Measurements from ENCODE around the gene SLC22A14.
"Not testable (repeated sequence)": the region's sequence is repeated elsewhere in the genome, so short reads cannot be mapped to it uniquely, and the experiment has no call there.

Gene SLC22A14

DNA sequence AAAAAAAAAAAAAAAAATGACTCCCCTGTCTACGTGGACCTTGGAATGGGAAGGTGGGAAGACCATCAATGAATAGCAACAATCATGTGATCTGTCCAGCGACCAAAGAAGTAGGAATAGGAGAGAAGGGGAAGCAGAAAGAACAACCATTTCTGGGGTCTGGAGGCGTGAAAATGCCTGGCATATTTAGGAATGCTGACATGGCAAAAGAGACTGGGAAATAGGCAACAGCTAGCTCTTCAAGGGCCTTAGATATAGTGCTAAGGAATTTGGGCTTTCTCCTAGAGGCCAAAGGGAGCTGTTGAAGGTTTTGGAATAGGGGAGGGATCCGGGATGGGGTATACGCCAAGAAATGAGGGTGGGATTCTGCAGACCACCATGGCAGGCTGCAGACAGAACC lies 10.5 kb upstream of the SLC22A14 start:
- DNase-seq (ENCODE audit: low spot score) = no peak

DNA sequence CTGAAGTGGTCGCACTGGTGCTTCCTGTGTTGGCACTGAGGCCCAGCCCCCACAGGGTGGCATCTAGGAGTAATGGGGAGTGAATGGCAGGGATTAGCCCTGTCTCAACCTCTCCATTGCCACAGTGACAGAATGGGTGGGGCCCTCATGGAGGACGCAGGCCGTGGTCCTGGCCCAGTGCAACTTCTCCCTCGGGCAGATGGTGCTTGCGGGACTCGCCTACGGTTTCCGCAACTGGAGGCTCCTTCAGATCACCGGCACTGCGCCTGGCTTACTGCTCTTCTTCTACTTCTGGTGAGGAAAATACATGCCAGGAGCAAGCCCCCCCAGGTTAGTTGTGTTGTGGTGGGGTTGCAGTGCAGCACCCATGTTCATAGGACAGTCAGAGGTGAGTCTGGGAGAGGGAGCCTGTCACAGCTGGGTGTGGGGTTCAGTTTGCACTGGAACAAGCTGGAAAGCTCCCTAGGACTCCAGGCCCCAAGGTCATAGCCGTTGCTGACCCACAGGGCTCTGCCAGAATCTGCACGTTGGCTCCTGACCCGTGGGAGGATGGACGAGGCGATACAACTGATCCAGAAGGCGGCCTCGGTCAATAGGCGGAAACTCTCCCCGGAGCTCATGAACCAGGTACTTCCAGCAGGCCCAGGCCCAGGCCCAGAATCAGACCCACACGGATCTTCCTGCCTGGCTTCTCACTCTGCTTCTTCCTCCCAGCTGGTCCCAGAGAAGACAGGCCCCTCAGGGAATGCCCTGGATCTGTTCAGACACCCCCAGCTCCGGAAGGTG lies 7.0 kb upstream of the SLC22A14 start:
- DNase-seq (ENCODE audit: low spot score) = no peak

DNA sequence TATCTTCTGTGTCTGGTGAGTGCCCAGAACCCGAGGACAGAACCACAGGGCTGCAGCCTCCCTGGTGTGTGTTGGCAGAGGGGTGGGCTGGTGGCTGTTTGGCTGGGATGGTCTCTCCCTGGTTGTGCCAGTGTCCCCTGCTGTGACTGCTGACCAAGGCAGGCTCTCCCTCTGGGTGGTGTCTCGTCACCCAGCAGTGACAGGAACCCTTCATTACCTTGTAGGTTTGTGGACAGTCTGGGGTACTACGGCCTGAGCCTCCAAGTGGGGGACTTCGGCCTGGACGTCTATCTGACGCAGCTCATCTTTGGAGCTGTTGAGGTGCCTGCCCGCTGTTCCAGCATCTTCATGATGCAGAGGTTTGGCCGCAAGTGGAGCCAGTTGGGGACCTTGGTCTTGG lies 6.4 kb upstream of the SLC22A14 start:
- no peak for DNase-seq (ENCODE audit: low spot score)

DNA sequence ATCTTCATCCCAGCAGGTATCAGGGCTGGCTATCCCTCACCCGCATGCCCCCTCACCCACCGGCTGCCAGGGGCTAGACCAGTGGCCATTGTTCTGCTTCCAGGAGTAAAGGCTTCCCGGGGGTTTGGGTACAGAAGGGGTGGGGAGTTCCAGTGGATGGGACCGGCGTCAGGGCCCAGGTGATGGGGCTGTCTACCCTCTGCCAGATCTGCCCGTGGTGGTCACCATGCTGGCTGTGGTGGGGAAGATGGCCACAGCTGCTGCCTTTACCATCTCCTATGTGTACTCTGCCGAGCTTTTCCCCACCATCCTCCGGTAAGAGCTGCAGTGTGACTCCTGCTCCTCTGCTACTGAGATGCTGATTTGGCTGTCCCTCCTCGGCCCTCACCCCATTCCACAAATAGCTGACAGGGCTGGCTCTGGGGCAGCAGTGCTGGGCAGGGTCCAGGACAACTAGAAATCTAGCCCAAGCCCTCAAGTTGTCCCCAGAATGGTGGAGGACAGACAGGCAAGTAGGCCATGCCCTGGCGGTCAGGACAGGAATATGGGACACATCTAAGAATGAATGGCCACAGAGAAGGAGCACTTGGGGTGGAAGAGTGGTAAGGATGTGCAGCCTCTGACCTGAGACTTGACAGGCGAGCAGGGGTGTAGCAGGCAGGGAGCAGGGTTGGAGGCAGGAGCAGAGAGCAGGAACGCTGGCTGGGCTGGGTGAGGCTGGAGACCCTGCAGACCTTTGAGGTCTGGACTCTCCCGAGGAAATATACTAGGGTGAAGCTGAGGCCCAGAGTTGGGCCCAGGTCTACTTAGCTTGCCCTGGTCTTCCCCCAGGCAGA lies 5.8 kb upstream of the SLC22A14 start:
- no peak for DNase-seq (ENCODE audit: low spot score)

DNA sequence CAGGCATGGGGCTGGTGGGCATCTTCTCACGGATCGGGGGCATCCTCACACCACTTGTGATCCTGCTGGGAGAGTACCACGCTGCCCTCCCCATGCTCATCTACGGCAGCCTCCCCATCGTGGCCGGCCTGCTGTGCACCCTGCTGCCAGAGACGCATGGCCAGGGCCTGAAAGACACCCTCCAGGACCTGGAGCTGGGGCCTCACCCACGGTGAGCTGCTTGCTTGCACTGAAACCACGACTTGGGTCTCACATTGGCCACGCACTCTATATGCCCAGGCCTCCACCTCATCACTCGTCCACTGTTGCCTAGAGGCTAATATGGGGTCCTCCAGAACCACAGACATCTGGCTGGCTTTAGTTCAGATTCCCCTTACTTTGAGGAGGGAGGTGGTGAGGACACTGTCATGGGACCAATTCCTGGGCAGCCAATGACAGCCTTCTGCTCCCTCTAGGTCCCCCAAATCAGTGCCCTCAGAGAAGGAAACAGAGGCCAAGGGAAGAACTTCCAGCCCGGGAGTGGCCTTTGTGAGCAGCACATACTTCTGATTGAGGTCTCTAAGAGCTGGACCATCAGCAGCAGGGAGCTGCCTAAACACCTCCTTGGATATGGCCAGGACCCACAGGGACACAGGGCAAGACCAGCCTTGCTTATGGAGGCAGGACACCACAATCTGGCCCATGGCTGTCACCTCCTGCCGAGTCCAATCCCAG lies 5.0 kb upstream of the SLC22A14 start:
- no peak for DNase-seq (ENCODE audit: low spot score)

DNA sequence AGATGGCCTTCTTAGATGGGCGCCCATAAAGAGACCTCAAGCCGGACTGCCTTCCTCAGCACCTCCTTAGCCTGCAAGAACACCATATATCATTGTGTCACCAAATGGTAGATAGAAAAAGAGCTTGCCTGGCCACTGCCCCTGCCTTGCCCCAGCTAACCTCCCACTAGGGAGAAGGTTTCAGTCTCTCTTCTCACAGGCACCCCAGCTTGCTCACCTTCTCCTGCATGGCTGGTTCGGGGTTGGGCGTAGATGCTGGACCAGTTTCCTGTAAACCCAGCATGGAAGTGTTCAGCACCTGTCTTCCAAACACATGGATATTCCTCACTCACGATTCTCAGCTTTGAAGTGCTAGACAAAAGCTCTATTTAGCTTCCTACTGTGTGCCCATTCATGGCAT lies 3.3 kb upstream of the SLC22A14 start:
- no peak for DNase-seq (ENCODE audit: low spot score)

DNA sequence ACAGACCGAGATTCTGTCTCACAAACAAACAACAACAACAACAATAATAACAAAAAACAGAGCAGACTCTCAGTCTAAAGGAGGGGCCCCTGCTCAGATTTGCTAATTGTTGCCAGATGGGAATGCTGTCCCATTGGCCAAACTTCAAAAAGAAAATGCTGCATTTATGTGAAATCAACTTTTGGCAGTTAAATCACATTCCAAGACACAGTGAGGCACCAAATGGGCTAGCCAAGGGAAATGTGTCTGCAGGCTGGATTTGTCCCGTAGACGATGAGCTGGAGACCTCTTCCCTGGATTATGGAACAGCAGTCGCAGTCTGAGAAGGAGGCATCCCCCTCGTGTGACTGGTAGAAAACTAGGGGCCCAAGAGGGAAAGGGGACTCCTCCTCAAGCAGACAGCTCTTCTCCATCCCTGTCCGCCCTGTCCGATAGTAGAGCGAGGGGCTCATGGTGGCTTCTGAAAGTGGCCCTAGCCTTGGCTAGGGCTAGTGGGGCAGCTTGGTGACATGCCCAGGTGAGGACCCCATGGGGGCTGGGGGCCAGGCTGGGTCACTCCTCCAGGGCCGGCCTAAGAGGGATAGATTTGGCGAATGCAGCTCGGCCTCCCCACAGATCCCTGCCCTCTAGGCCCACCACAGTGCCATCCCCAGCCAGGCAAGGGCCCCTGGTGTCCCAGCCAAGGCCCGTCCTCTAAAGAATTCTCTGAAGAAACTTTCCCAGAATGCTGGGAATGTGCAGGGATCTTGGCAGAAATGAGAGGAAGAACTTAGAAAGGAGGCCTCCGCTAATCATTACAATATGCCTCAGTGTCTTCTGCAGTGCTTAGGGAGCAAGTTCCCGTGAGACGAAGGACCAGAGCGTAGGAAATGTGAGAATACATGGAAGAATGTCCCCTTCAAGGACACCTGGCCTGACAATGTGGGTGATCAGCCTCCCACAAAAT lies 2.0 kb downstream of the SLC22A14 start:
- DNase-seq (ENCODE audit: low spot score) = no peak

DNA sequence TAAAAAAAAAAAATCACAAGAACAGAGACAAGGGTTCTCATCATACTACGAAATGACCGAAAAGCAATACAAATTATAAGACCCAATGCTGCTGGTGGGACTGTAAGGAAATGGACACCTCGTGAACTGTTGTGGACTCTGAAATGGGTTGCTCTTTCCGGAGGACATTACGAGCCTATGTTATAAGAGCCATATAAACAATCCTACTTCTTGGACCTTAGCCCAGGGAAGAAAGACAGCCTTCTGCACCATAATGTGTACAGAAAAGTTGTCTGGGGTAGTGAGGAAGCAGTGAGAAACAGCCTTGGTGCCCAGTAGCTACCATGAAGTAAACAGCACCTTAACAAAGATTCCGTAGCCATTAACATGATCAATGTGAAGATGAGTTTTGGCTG lies 2.7 kb downstream of the SLC22A14 start:
- DNase-seq (ENCODE audit: low spot score) = no peak

DNA sequence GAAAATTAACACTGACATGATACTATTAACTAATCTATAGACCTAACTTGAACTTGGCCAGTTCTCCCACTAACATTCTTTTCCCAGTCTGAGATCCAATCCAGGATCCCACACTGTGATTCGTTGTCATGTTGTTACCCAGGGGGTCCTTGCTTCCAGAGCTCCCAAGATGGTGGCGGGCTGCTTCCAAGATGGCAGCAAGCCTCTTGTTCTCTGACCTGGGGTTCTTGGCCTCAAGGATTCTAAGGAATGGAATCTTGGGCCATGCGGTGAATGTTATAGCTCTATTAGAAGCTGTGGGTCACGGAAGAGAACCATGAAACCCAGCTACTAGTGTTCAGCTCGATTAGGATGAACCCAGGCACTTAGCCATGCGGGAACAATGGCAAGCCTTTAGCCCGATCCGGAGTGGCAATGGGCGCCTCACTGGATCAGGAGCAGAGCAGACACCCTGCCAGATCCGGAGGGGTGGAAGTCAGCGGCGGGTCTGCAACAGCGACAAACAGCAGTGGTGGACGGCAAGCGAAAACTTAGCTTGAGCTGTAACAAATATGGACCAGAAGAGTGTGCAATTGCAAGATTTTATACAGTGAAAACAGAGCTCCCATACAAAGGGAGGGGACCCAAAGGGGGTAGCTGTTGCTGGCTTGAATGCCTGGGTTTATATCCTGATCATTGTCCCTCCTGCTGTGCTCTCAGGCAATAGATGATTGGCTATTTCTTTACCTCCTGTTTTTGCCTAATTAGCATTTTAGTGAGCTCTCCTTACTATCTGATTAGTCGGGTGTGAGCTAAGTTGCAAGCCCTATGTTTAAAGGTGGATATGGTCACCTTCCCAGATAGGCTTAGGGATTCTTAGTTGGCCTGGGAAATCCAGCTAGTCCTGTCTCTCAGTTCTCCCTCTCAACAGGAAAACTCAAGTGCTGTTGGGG lies 7.5 kb downstream of the SLC22A14 start:
- DNase-seq (ENCODE audit: low spot score) = not testable (repeated sequence)

DNA sequence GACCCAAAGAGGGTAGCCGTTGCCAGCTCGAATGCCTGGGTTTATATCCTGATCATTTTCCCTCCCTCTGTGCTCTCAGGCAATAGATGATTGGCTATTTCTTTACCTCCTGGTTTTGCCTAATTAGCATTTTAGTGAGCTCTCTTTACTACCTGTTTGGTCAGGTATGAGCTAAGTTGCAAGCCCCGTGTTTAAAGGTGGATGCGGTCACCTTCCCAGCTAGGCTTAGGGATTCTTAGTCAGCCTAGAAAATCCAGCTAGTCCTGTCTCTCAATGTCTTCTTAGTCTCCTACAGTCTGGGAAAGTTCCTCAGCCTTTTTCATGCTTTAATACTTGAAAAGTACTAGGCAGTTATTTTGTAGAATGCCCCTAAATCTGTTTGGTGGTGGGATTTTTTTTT lies 15.0 kb downstream of the SLC22A14 start:
- DNase-seq (ENCODE audit: low spot score) = not testable (repeated sequence)

DNA sequence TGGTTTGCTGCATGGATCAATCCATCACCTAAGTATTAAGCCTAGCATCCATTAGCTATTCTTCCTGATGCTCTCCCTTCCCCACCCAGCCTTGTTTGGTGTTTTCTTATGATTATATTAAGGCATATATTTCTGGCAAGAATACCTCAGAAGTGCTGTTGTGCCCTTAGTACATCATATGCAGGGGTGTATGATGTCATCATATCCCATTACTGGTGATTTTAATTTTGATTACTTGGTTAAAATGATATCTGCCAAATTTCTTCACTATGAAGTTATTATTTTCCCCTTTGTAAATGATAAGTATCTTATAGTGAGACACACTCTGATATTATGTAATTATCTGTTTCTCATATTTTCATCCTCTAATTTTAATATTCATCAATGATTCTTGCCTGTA lies 15.4 kb downstream of the SLC22A14 start:
- DNase-seq (ENCODE audit: low spot score) = no peak

DNA sequence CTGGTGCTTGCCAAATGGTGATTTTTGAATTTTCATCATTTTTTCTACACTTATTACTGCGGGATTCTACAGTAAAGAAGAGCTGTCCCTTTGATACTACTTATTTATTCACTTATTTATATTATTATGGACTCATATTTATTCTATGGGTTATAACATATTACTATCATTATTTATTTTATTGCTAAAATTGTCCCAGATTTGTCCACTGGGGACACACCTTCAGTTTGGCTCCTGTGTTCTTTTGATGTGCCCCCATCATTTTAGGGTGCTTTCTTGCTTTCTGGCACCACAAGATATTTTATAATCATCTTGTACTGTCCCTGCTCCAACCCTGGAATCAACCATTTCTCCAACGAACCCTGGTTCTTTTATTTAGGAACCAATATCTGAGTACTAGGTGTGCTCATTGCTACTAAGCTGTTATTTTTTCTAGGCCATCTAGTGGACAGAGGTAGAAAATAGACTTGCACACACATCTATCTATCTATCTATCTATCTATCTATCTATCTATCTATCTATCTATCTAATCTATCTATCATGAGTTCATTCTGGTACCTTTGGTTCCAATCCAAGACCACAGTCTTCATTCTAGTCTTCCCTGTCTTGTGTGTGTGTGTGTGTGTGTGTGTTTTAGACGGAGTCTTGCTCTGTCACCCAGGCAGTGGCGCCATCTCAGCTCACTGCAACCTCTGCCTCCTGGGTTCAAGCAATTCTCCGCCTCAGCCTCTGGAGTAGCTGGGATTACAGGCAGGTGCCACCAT lies 16.0 kb downstream of the SLC22A14 start:
- DNase-seq (ENCODE audit: low spot score) = no peak

DNA sequence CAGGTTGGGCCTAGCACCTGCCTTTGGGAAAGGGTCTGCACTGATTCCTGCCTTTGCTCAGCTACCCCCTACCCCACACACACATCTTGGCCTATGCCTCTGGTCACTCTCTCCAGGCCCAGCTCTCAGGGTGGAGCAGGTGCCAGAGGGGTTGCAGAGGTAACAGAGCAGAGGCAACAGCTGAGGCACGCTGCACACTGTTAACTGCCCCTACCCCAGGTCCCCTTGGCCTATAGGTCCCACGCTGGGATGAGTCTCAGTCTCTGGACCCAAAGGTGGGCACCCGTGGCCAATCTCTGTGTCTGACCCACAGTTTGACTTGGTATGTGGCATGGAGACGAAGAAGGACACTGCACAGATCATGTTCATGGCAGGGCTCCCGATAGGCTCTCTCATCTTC lies 24.8 kb downstream of the SLC22A14 start:
- no peak for DNase-seq (ENCODE audit: low spot score)

DNA sequence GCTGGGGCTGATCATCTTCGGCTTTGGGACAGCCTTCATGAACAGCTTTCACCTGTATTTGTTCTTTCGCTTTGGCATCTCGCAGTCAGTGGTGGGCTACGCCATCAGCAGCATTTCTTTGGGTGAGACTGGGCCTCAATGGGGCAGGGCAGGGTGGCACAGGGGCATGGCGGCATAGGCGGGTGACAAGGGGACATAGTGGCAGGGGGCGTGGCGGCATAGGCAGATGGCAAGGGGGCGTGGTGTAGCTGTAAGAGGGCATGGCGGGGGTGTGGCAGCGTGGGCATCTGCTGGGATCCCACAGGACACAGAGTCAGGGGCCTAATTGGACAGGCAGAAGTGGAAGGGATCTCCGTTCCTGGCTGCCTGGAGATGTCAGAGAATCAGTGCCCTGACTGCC lies 25.5 kb downstream of the SLC22A14 start:
- DNase-seq (ENCODE audit: low spot score) = no peak

DNA sequence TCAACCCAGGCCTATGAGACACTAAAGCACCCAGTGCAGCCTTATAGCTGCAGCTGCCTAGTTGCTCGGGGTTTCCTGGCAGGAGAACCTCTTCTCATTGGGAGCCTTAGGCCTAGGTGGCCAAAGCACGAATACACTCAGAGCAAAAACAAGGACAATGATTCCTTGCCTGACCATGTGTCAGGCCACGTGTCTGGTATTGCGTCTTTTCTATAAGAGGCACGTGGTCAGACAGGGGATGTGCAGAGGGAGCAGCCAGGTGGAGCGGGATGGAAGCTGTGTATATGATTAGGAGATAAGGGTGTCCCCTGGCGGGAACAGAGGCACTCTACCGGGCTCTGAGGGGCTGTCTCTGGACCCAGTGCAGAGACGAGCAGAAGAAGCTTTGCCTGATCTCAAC lies 26.4 kb downstream of the SLC22A14 start:
- DNase-seq (ENCODE audit: low spot score) = no peak

DNA sequence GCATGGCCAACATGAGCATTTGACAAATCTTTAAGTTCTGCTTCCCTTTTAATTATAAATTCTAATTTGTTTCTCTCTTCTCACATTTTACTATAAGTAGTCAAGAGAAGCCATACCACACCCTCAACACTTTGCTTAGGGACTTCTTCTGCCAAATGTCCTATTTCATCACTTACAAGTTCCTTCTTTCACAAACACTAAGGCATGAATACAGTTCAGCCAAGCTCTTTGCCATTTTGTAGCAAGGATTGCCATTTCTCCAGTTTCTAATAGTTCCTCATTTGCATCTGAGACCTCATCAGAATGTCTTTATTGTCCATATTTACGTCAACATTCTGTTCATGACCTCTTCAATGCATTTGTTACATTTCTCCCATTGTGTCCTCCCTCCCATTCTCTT lies 29.4 kb downstream of the SLC22A14 start:
- no peak for DNase-seq (ENCODE audit: low spot score)

DNA sequence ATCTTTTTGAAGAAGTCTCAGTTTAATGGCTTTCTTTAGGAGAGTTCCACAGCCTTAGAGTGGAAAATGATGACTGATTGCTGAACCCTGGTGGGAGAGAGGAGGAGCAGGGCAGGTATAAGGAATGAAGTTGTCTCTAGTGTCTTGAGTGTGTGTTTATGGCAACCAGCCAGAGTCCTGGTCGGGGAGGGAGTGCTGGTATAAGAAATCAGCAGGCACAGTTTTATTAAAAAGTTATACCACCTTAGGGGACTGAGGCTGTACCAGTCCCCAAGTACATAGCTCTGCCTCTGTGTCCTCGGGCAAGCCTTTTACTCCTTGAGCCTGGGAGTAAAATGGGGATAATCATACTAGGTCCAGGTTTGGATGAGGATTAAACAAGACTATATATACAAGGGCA lies 29.8 kb downstream of the SLC22A14 start:
- DNase-seq (ENCODE audit: low spot score) = no peak

DNA sequence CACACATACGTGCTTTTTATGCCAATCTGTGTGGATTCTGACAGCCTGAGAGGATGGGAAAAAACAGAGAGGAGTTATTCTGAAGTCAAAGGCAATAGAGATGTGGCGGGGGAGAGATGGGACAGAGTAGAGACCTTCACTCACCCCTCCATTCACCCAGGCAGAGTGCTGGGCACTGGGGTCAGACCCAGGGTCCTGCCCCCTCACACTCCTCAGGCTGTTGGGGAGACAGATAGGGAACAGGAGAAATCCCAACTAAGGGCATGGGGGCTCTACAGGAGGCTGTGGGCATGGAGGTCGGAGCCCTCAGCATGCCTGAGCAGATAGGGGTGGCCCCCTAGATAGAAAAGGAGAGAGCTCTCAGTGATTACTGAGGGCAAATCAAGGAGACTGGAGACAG lies 30.3 kb downstream of the SLC22A14 start:
- DNase-seq (ENCODE audit: low spot score) = no peak

DNA sequence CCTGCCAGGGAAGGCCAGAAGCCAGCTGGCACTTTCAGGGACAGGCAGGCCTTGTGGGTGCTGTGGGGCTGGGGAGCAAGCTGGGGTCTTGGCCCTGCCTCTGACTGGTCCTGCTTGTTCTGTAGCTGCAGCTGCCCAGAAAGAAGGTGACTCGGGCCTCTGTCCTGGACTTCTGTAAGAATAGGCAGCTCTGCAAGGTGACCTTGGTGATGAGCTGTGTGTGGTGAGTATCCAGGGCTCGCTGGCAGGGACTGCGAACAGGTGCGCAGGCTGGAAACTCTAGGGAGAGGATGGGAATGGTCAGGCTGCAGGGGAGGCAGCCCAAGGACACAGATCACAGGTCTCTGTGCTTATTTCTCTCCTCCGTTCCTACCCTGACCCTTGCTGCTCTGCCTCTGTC lies 31.2 kb downstream of the SLC22A14 start:
- no peak for DNase-seq (ENCODE audit: low spot score)

DNA sequence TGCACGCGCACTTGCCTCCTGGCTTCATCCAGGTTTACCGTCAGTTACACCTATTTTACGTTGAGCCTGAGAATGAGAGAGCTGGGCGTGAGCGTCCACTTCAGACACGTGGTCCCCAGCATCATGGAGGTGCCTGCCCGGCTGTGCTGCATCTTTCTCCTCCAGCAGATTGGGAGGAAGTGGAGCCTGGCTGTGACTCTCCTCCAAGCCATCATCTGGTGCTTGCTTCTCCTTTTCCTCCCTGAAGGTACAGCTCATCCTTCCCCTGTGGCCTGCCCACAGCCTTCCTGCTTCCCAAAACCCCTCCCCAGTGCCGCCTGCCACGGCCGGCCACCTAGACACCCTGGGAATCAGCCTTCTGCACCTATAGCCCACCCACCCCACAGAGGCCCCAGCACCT lies 31.6 kb downstream of the SLC22A14 start:
- no peak for DNase-seq (ENCODE audit: low spot score)

Measured in germinal center (tissue), 1 donor.